Heart left ventricle (tissue), 13 donors: ENCODE results near the gene SH3PXD2A.

Experiments
- CTCF ChIP-seq, 12 donors: fragments of 200-600 bp; sonication (generic) in 4 of 12; IDR thresholded peaks; one replicate each; pipeline versions ENCODE4 v1.5.0 to v1.8.0; 2018 to 2022; ENCODE audit warnings: antibody characterized with exemption in 12 of 12, mild to moderate bottlenecking in 5 of 12
- POLR2A ChIP-seq, 2 donors: fragments of 450-650 bp; IDR thresholded peaks; one replicate each; pipeline ENCODE4 v1.6.1; 2017; ENCODE audit warnings: antibody characterized with exemption in 2 of 2, mild to moderate bottlenecking in 2 of 2, moderate library complexity in 2 of 2
- donor health status: ischemic (EF 13 %, LVEDD 7.1; RV severe dilation, severe dysfunction).
- donor health status: DM: no; HTN: yes; CAD: no.
- donor health status: DM: no; HTN: no; CAD: no.
- donor health status: ischemic (EF 25% LVEDD 6.9; RV normal size, moderate dysfunction).
- donor health status: ischemic (EF 25% LVEDD 5.7; RV mildly dilated, moderate dysfunction).
- donor health status: ischemic (EF 35%, LVEDD 5.7; RV mildly dilated, moderate dysfunction).
- donor health status: nonischemic (EF 11% LVEDD 7.7; RV severe dilation, severe dysfunction).
- donor health status: DM: yes; HTN: yes; CAD: no.
- donor health status: PGD.
- donor health status: ischemic (EF 29% LVEDD 5.4; RV normal size, mild dysfunction).
- donor health status: nonischemic (EF 23%, LVEDD 6.1; RV moderate dilation, normal function).

DNA sequence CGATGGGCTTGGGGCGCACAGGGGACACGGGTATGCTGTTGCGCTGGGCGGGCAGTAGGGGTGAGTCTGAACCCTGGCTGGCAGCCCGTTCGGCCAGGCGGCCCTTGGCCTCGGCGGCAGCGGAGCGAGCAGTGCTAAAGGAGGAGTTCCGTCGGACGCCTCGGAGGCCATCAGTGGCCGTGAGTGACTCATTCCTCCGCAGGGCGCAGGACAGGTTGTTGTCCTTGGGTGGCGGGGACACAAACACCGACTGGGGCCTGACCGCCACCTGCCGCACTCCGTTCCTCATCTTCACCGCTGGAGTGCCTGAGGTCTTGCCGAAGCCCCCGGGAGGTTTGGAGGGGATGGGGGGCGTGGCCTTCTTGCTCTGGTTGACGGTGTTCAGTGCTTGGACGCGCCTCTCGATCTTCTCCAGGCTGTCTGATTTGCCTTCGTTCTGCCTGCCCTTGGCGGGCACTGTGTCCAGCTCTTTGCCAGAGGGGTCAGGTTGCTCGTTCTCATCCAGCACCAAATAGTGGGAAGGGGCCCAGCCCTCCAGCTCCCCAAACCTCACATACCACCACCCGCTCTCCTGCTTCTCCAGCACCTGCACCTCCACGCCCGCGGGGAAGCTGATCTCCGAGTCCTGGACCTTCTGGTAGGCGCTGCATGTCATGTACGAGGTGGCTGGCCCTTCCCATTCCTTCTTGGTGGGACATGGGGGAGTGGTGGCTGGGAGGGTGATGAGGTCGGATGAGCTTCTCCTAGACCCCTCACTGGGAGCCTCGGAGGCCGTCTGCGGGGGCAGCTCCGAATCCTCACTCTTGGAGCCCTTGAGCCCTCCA lies 253.1 kb downstream of the SH3PXD2A start:
- no peak for TF ChIP-seq CTCF (IDR thresholded peaks at IDR 0.05)
- no peak for TF ChIP-seq POLR2A (IDR thresholded peaks at IDR 0.05)
